ENCODE data around the gene EEIG2.
A peak's percentile ranks its signal among the peaks of the same experiment; 100 is the strongest.

EEIG2 gene

GRCh38 chr1:108585313-108585712, 25.4 kb downstream of the EEIG2 start:
- no peak for DNase-seq

GRCh38 chr1:108590441-108590840, 30.5 kb downstream of the EEIG2 start:
- DNase-seq = no peak

DNA sequence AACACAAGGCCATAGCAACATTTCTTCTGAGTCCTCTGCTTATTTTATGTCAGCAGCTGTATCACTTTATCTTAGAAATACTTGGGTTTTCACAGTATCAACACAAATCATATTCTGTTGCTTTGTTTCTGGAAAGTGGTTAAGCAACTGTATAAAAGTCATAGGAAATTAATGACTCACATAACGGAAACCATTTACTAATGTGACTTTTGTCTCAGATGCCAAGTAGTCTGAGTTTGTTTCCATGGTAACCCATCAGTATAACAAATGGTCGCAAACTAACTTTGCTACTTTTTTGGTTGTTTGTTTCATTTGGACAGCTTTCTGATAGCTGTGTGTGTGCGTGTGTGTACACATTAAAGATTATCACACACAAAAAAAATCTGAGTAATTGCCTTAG, 31.1 kb downstream of the EEIG2 start:
- no peak for DNase-seq

- DNase-seq = no peak
These were observed 31.6 kb downstream of the EEIG2 start for GRCh38 chr1:108591466-108591865.

- DNase-seq = no peak
These were observed 32.3 kb downstream of the EEIG2 start for GRCh38 chr1:108592030-108592759.

GRCh38 chr1:108593448-108593847, 33.5 kb downstream of the EEIG2 start:
- DNase-seq = no peak

DNA sequence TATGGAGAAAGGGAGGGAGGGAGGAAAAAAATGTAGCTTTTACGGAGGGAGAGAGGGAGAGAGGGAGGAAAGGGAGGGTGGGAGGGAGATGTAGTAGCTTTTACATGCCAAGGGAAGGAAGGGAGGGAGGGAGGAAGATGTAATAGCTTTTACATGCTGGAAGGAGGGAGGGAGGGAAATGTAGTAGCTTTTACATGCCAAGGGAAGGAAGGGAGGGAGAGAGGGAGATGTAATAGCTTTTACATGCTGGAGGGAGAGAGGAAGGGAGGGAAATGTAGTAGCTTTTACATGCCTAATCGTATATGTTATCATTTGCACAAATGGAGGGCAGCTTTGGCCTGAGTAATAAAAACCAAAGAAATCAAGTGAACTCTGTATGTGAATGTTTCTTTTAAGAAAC, 35.6 kb downstream of the EEIG2 start:
- no peak for DNase-seq

GRCh38 chr1:108597041-108597440, 37.1 kb downstream of the EEIG2 start:
- no peak for DNase-seq

- no peak for DNase-seq
These were observed 38.4 kb downstream of the EEIG2 start for GRCh38 chr1:108598340-108598739.

DNA sequence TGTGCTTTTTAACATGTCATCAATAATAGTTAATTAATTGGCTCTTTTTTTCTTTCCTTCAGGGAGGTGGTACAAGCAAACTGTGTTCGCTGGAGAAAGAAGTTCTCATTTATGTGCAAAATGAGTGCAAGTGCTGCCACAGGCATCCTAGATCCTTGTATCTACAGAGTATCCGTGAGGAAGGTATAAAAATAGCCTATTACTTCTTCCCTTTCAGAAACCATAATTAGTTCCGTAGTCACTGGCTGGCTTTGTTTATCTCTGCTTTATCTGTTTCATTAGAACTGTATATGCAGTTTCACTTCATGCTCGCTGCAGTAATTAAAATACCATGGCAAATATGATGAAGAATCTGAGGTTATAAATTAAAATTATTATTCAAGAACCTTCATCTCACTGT, 40.6 kb downstream of the EEIG2 start:
- DNase-seq = no peak

DNA sequence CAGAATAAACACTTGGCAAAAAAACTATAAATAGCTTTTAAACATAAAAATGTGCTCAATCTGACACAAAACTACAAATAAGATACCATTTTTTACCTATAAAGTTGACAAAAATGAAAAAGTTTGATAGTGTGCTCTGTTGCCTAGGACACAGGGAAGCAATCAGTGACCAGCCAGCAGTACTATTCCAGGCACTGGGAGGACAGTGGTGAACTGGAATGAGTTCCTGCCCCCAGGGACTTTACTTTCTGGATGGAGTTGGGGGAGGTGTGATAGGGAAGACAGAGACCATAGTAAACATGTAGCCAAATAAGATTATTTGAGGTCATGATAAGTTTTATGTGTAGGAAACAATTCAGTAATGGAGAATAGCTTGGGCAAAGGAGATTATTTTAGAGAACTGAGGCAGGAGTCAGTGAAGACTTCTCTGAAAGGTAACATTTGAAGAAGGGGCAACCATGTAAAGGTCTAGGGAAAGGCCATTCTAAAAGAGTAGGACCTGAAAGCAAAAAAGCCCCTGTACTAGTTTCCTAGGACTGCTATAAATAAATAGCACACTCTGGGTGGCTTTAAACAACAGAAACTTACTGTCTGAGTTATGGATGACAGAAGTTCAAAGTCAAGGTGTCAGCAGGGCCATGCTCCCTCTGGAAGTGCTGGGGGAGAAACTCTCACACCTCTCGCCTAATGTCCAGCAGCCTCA, 42.0 kb downstream of the EEIG2 start:
- no peak for DNase-seq

DNA sequence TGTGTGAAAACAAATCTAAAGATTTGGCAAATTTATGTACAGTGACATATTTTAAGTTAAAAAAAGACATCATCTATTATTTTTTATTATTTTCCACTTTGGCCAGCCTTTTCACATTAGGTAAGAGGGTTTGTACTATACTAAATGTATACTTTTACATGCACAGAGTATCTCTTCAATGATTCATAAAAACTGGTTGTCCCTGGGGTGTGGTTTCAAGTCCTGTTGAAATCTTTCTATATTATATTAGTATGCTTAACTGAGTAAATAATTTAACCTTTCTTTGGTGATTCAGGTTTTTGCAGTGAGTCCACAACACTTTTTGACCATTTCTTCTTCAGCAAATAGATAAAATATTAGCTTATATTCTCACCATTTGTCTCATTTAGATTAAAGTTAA, 45.7 kb downstream of the EEIG2 start:
- no peak for DNase-seq

DNA sequence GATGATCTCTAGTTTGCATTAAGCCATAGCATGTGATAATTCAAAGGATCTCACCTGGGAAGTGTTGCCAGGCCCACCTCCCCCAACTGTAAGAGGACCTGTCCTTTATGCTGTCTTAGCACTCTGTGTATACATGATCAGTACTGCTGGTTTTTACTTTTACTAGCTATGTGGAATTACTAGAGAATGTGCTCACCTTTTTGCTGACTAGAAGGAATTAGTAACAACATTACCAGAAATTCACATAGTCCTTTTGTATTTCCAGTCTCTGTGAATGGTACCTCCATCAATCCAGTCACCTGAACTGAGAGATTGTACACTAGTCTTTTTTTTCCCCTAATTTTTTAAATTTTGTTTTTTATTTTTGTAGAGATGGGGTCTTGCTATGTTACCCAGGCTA, 46.6 kb downstream of the EEIG2 start:
- no peak for DNase-seq

DNA sequence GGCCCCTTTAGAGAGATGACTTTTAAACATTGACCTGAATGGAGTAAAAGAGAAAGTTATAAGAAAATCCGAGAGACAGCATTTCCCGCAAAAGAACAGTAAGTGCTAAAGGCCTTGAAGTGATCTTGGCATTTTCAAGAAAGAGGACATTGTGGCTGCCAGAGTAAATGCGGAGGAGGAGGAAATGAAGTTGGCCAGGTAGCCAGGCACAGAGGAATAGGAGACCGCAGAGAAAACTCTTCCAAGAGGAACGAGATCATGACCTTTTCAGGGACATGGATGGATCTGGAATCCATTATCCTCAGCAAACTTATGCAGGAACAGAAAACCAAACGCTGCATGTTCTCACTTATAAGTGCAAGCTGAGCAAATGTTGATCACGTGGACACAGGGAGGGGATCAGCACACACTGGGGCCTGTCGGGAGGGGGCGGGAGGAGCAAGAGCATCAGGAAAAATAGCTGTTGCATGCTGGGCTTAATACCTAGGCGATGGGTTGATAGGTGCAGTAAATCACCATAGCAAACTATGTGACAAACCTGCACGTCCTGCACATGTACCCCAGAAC, 49.7 kb downstream of the EEIG2 start:
- peak; percentile 50 for DNase-seq

Data from NCI-H1436 (cell line).